SW480 (cell line): ENCODE measurements around the gene ARPC2.
A peak's percentile ranks its signal among the peaks of the same experiment; 100 is the strongest.

Source experiments
- DNase-seq: peaks from one replicate; pipeline ENCODE4 v3.0.0-alpha.2; 2016; ENCODE audit warnings: low spot score

ARPC2 gene

GRCh38 chr2:218289639-218290315, 72.8 kb downstream of the ARPC2 start:
- DNase-seq = no peak

DNA sequence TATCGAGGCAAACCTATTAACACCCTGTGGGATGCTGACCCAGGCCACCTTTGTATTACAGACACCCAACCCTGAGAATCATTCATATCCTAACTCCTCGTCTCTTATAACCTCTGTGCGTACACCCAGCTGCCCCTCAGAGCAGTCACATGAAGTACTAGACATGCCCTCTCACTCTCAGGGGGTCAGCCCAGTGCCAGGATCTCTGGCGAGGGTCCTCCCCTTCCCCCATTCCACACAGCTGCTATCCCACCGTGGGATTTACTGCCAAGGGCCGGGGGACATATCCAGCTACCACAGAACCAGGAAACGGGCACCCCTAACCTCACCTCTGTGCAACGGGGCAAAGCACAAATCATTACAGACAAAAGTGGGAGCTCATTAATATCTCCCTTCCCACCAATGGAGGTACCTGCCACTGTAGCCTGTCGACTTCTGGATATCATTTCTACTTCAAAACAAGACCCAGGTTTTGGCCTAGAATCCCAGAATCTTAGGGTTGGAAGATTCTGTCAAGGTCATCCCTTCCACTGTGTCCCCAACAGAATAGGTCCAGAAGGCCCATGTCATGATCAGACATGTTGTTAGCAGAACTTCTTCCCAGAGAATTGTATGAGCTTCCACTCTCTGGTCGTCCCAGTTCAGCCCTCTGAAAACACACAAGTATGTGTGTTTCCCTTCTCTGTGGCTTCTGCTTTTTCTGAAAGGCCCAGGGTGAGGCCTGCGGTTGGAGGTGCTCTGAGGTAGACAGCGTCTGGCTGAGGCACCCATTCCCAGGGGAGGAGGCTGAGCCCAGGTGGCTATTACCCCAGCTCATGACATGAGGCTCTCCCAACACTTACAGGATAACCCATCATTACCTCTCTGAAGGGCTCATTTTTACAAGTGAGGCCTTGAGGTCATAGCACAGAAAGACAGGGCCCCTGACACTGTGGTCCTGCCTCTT, 73.6 kb downstream of the ARPC2 start:
- DNase-seq = peak; percentile 56

- DNase-seq = no peak
Measured at GRCh38 chr2:218291318-218292047, 74.5 kb downstream of the ARPC2 start.

DNA sequence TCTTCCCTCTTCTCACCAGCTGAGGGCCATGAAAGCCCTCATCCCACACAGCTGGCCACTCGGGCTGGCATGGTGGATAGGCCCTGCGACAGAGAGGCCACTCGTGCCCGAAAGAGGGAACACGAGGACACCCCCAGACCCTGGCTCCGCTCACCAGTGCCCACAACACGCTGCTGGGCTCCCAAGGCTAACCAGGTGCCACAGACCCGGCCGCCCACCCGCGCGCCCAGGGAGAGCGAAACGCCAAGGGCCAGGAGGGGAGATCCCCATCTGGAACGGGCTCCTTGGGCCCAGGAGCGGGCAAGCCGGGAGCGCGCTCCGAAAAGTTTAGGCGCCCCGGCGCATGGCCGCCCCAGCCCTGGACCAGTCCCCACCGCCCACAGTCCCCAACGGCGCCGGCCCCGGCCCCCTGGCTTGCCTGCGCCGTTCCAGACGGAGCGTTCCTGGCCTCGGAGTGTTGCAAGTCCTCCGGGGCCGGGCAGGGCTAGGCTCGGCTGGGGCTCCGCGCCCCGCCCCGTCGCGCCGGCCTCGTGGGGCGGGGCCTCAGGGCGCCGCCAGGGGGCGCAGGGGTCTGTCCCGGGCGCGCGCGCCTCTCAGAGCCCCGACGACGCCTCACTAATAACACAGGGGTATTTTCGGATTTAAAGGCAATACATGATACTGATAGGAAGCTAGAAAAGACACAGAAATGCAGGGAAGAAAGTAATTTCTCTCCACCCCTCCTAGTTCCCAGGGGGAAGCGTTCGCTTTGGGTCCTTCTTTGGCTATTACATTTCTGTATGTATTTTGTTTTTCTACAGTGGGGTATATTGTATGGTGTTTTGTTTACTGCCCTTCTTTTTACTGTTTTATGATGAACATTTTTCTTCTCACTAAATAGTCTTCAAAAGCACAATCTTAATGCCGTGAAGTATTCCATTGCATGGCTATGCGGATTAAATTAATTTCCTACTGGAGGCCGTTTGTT, 75.3 kb downstream of the ARPC2 start, which contains the start of gene TMBIM1:
TSS of gene TMBIM1 (minus strand) at position 456 of the 967 bp plus-strand sequence. CDS start 10,362 bp downstream, outside the sequence.
- peak; percentile 33 for DNase-seq

- no peak for DNase-seq
Measured at GRCh38 chr2:218293715-218294429, 76.9 kb downstream of the ARPC2 start.

DNA sequence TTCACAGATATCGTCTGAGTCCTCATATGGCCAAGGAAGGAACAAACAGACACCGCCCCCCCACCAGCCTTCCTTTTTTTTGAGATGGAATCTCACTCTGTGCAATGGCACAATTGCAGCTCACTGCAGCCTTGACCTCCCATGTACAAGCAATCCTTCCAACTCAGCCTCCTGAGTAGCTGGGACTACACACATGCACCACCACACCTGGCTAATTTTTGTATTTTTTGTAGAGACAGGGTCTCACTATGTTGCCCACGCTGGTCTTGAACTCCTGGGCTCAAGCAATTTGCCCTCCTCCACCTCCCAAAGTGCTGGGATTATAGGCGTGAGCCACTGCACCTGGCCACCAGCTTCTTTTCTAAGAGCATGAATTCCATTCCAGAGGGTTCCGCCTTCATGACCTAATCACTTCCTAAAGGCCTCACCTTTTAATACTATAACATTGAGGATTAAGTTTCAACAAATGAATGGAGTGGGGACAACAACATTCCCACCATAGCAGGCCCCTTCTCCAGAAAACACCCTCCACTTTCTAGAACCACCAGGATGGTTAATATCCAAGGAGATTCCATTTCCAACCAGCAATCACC, 77.5 kb downstream of the ARPC2 start:
- DNase-seq = no peak

DNA sequence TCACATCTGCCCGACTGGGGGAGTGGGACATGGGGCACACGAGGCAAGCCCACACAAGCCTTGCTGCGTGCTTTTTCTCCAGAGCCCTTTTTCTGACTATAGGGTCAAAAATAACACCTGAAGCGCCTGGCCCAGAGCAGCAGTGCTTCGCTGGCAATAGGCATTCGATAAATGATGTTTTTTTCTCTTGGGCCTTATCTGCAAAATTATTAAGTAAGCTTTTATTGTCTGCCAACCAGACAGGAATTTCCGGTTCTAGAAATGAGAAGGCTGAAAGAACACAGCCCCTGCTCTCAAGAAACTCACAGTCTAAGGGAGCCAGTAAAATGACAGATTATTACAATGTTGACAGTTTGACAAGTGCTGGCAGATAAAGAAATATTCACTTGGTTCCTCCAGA, 78.0 kb downstream of the ARPC2 start:
- no peak for DNase-seq

DNA sequence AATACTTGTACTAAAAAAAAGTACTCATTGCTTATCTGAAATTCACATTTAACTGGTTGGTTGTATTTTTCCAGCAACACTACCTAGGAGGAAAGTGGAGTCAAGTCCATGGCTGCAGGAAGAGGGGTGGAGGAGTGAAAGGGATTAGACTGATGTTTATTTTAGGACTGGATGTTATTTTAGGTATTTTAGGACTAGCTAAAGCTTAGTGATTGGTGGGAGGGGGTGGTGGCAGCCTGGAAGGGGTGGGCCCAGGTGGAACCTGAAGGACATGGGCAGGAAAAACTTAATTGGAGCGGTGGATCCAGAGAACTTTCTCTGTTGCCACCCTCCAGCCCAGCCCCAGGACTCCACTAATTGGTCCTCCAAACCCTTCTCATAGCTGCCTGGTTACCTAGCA, 79.2 kb downstream of the ARPC2 start:
- no peak for DNase-seq

DNA sequence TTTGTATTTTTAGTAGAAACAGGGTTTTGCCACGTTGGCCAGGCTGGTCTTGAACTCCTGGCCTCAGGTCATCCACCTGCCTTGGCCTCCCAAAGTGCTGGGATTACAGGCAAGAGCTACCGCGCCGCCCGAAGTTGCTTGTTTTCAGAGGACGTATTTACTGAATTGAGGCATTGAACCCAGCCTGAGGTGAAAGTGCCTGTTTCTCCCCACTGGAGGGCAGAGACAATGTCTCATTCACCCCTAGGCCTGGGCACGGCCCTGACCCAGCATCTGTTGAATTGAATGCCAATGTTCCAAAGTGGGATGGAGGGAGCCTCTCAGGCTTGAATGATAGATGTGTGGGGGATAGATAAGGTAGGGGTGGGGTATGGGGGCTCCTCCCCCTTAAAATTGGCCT, 79.9 kb downstream of the ARPC2 start:
- DNase-seq = no peak

DNA sequence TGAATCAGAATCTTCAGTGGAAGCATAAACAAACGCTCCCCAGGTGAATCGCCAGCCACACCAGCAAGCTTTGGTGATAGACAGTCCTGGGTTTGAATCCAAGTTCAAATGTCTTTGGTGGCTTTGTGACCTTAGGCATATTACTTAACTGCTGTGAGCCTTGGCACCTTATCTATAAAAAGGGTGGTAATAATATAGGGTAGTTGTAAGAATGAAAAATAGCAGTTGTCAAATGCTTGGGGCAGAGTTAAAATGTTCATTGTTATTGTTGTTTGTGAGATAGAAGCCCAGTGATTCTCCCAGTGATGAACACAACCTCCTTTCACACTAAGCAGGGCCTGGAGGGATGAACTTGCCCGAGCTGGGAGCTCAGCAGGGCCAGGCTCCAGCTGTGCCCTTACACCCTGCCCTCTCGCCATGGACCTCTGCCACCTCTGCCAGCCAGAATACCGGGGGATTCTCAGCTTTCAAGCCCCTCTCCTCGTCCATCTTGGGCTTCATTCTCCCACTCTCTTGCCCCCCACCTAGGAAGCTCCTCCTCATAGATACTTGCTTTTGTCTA, 81.4 kb downstream of the ARPC2 start:
- DNase-seq = no peak

- DNase-seq = no peak
Measured at GRCh38 chr2:218300141-218300540, 83.2 kb downstream of the ARPC2 start.

DNA sequence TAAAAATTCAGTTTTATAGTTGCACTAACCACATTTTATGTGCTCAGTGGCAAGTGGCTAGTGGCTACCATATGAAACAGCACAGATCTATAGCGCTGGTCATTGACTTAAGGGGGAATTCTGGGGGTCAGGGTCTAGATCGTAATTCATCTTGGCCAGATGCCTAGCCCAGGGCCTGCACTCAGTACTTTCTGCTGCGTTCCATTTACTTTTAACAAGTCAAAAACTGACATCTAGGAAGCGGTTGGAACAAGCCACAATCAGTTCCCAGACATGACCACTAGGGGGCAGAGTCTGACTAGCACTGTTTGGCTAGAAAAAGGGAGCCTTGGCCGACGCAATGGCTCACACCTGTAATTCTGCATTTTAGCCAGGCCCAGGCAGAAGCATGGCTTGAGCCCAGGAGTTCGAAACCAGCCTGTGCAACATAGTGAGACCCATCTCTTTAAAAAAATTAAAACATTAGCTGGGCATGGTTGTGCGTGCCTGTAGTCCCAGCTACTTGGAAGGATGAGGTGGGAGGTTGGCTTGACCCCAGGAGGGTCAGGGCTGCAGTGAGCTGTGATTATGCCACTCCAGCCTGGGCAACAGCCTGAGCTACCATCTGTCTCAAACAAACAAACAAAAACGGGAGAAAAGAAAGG, 84.3 kb downstream of the ARPC2 start:
- DNase-seq = peak; percentile 83
